ENCODE data around the gene VPS41.

GRCh38 chr7:38703093-38703492 lies 205.9 kb downstream of the VPS41 start:
- TF ChIP-seq ESRRA (CRISPR knock-in tag; IDR thresholded peaks at IDR 0.05; ENCODE audit: low read depth) (no peak), CEBPB (IDR thresholded peaks at IDR 0.05; ENCODE audit: borderline replicate concordance, low read depth, low read length) (peak; percentile 53; the same call in 1 of the 2 replicates), GABPA (IDR thresholded peaks at IDR 0.05; ENCODE audit: low read depth, low read length) (no peak), GABPA (CRISPR knock-in tag; IDR thresholded peaks at IDR 0.05; ENCODE audit: low read depth) (no peak), ZNF138 (CRISPR knock-in tag; IDR thresholded peaks at IDR 0.05; ENCODE audit: low read depth) (no peak)

Measured in HepG2 (cell line).